ACHN (cell line): ENCODE data around the gene OR51L1.

Experiments
- DNase-seq: peaks from one replicate; pipeline ENCODE4 v3.0.0-alpha.2; 2015
- in situ Hi-C: cut with HindIII; loops from 2 replicates; pipeline ENCODE4 v1.10.0; 2017; ENCODE audit warnings: low sequenced_read_pairs, low pct_ligation_motif_present, low pct_unique_long_range_greater_than_20kb

Gene OR51L1

GRCh38 chr11:5040876-5041275, 46.2 kb downstream of the OR51L1 start:
- in situ Hi-C loops, result no loop called here

DNA sequence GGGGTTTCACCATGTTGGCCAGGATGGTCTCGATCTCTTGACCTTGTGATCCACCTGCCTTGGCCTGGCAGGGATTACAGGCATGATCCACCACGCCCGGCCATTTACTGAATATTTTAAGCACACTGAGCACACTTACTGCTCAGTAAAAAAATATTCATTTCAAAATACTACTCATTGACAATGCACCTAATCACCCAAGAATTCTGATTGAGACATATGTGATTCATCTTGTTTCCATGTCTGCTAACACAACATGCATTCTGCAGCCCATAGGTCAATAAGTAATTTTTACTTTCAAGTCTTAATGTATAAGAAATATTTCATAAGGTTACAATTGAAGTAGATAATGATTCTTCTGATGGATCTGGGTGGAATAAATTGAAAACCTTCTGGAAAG, 47.4 kb downstream of the OR51L1 start:
- in situ Hi-C loops, result no loop called here
- DNase-seq, result no peak

More at GRCh38 chr11:5040876-5041275, 46.2 kb downstream of the OR51L1 start:
- no peak for DNase-seq

DNA sequence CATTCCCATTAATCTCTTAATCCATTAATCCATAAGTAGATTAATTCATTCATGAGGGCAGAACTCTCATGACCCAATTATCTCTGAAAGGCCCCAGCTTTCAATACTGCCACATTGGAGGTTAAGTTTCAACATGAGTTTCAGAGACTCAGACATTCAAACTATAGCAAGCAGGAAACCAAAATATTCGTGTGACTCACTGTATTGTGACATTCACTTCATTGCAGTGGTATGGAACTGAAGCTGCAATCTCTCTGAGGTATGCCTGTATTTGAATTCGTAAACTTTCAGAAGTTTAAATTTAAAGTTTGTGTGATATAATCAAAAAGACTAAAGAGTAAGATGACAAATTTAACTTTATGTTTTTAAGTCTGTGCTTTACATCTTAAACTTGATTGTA, 48.7 kb downstream of the OR51L1 start:
- in situ Hi-C loops, result no loop called here
- DNase-seq, result no peak

DNA sequence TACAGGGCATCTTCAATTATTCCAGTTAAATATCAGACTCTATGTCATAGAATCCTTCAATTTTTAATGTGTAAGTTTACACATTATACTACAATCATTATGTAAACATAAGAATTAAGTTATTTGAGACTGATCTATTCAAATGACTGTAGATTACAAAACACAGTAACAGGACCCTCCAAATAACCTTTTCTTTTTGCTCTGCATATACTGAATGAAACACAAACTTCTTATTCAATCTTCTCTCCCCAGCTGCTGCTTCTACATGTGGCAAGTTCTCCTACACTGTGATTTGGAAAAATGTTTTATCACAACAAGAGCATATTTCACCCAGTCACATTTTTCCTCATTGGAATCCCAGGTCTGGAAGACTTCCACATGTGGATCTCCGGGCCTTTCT, 51.6 kb downstream of the OR51L1 start, which contains the start of gene OR52J3:
OR52J3 (plus strand) TSS at position 301 of the 400 bp plus-strand sequence; CDS start at position 301, 0 bp downstream.
- no peak for DNase-seq
- in situ Hi-C loops, result no loop called here

DNA sequence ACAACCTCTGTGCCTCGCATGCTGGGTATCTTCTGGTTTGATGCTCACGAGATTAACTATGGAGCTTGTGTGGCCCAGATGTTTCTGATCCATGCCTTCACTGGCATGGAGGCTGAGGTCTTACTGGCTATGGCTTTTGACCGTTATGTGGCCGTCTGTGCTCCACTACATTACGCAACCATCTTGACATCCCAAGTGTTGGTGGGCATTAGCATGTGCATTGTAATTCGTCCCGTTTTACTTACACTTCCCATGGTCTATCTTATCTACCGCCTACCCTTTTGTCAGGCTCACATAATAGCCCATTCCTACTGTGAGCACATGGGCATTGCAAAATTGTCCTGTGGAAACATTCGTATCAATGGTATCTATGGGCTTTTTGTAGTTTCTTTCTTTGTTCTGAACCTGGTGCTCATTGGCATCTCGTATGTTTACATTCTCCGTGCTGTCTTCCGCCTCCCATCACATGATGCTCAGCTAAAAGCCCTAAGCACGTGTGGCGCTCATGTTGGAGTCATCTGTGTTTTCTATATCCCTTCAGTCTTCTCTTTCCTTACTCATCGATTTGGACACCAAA, 52.2 kb downstream of the OR51L1 start:
- no peak for DNase-seq
- in situ Hi-C loops, result no loop called here
